HL-60 (cell line): ENCODE measurements around the gene TTC28.

Experiments
- CTCF ChIP-seq: IDR thresholded peaks from one replicate; pipeline ENCODE4 v1.5.1; 2011; ENCODE audit warnings: low read length, control low read depth, inconsistent platforms; ENCODE audit not compliant: insufficient read depth
- GABPA ChIP-seq: IDR thresholded peaks from 2 replicates; pipeline ENCODE4 v1.6.1; 2012; ENCODE audit warnings: low read depth
- REST ChIP-seq: IDR thresholded peaks from 2 replicates; pipeline ENCODE4 v1.6.1; 2012; ENCODE audit warnings: low read depth; ENCODE audit not compliant: insufficient replicate concordance

- TF ChIP-seq CTCF = no peak
- no peak for TF ChIP-seq GABPA
- no peak for TF ChIP-seq REST
Measured at GRCh38 chr22:28027453-28028448, 651.9 kb downstream of the TTC28 start.
